A549 treated with DMSO at 1 μM for 4 hours (cell line): ENCODE measurements around the gene PDE5A. TPM values are rescaled to one million over a fixed set of nuclear protein-coding genes. Genes with fewer than 3 reads are reported as not detected.

ENCODE experiments used
- total RNA-seq: library from RNA; stranded (reverse); fragments of 200-300 nt; extraction: Qiagen RNA extraction; gene quantifications from 5 replicates; pipeline ENCODE4 v1.2.3, GENCODE V29; 2022; ENCODE audit warnings: low read depth

The PDE5A gene
- total RNA-seq, result 0.13 to 0.38 TPM (median 0.26 TPM) in 5 replicates

GRCh38 chr4:119628281-119629141 is at the start of gene PDE5A:
PDE5A (minus strand) TSS chr4:119628804; CDS start chr4:119628671, 133 bp downstream.

